Kidney epithelial cell (primary cell): ENCODE measurements around the gene RPUSD1. TPM values are rescaled to one million over a fixed set of nuclear protein-coding genes. Genes with fewer than 3 reads are reported as not detected.

ENCODE experiments used
- DNase-seq: peaks from one replicate; pipeline ENCODE4 v3.0.0-alpha.2; 2010; ENCODE audit warnings: low read depth
- H3K27me3 ChIP-seq: 2 replicates; pipeline ENCODE4 v1.6.0; 2011; ENCODE audit warnings: low read length; ENCODE audit not compliant: control insufficient read depth, insufficient read depth
- H3K36me3 ChIP-seq: 2 replicates; pipeline ENCODE4 v1.5.1; 2011; ENCODE audit warnings: low read length; ENCODE audit not compliant: control insufficient read depth, insufficient read depth
- H3K4me3 ChIP-seq: 2 replicates; pipeline ENCODE4 v1.5.1; 2011; ENCODE audit warnings: low read depth, mild to moderate bottlenecking, control low read depth, low read length
- total RNA-seq: library from RNA; depleted of rRNA; stranded (reverse); fragments of >200 nt; gene quantifications from 2 replicates; pipeline ENCODE4 v1.2.3, GENCODE V29; 2015
- TF ChIP-seq, protein P1 (sequence below): IDR thresholded peaks from 2 replicates; pipeline ENCODE4 v1.5.1; 2011; ENCODE audit warnings: mild to moderate bottlenecking, moderate library complexity, low read length, control low read depth, inconsistent platforms; ENCODE audit not compliant: insufficient read depth, poor library complexity, severe bottlenecking

RPUSD1 gene
- total RNA-seq, 1 donor from 2014 or later: 42.0 TPM

GRCh38 chr16:831571-832413 is 43.6 kb upstream of the RPUSD1 start:
- Histone ChIP-seq H3K4me3 (no peak overlapping the region), H3K27me3 (peaks cover 15% of the 10 kb centered on the region), H3K36me3 (no peaks in the 10 kb centered on the region)
- no peak for DNase-seq
- TF ChIP-seq, protein P1, sequence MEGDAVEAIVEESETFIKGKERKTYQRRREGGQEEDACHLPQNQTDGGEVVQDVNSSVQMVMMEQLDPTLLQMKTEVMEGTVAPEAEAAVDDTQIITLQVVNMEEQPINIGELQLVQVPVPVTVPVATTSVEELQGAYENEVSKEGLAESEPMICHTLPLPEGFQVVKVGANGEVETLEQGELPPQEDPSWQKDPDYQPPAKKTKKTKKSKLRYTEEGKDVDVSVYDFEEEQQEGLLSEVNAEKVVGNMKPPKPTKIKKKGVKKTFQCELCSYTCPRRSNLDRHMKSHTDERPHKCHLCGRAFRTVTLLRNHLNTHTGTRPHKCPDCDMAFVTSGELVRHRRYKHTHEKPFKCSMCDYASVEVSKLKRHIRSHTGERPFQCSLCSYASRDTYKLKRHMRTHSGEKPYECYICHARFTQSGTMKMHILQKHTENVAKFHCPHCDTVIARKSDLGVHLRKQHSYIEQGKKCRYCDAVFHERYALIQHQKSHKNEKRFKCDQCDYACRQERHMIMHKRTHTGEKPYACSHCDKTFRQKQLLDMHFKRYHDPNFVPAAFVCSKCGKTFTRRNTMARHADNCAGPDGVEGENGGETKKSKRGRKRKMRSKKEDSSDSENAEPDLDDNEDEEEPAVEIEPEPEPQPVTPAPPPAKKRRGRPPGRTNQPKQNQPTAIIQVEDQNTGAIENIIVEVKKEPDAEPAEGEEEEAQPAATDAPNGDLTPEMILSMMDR: no peak

DNA sequence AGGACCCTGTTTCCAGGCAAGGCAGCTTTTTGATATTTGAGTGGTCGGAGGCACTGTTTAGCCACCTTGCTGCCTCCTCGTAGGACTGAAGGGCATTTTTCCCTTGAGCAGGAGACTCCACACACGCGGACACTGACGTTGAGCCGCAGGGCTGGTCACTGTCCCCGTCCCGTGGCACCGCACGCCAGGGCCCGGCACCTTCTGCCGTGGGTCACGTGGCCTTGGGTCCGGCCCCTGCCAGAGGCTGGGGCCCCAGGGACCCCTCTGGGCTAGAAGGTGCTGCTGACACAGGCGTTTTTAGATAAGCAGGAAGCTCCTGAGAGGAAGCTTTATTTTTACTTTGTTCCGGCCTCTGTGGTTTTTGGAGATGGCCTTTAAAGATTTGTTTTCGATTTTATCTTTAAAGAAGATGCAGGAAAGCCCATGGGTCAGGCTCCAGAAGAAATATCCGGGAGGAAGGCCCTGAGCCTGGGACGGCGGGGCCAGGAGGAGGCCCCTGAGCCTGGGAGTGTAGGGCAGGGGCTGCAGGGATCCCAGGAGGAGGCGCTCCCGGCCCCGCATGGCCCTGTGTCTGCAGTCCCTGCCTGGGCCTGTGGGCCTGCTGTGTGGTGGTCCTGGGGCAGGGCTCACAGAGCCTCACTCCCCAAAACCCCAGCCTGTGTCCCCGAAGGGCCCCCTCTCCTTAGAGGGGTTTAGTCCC is 42.8 kb upstream of the RPUSD1 start:
- Histone ChIP-seq H3K36me3 (no peaks in the 10 kb centered on the region), H3K27me3 (peaks cover 18% of the 10 kb centered on the region), H3K4me3 (no peak overlapping the region)
- TF ChIP-seq, protein P1: no peak
- no peak for DNase-seq

DNA sequence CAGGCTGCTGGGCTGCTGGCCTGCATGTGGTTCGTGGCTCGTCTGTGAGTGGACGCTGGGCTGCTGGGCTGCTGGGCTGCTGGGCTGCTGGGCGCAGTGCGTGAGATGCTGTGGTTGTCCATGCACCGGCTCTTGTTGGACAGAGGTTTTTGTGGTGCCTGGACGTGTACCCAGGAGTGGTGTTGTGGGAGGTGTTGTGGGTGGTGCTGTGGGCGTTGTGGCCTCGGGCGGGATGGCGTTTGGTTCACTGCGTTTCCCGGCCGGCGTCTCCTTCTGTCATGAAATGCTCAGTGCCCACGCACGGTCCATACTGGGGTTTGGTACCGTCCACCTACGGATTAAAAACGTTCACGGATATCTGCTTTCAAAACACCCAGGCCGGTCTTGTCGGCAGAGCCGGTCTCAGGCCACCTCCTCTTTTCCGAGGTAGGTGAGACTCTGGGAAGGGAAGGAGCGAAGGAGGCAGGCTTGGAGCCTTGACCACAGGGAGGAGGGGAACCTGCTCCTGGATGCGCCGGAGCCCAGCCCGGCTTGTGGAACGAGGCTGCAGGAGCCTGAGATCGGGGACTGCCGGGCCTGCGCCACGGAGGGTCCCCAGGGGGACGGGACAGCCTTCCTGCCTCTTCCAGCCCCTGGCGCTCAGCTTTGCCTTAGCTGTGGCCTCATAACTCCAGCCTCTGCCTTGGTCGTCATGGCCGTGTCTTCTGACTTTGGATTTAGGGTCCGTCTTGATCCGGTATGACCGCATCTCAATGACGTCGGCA is 42.1 kb upstream of the RPUSD1 start:
- DNase-seq: no peak
- Histone ChIP-seq H3K36me3 (no peaks in the 10 kb centered on the region), H3K4me3 (no peak overlapping the region), H3K27me3 (peaks cover 22% of the 10 kb centered on the region)
- TF ChIP-seq, protein P1: no peak

GRCh38 chr16:828891-829290 is 40.7 kb upstream of the RPUSD1 start:
- DNase-seq: no peak

DNA sequence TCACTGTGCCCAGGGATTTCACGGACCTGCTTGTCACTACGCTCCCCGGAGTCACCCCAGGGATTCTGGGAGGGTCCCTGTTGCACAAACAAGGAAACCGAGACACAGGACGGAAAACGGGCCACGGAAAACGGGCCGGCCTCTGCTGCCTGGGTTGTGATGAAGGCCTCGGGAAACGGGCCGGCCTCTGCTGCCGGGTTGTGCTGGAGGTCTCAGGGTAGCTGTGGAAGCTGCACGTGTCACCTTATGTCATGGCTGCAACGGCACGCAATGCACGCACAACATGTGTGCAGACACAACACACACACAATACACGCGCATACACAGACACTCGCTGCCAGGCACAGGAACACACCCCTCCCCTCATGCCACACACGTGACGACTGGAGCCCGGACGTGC is 39.3 kb upstream of the RPUSD1 start:
- H3K27me3 ChIP-seq: peaks cover 18% of the 10 kb centered on the region
- TF ChIP-seq, protein P1: no peak
- no peak for DNase-seq
- H3K36me3 ChIP-seq: no peaks in the 10 kb centered on the region
- no peak overlapping the region for H3K4me3 ChIP-seq

More at GRCh38 chr16:828891-829290, 40.7 kb upstream of the RPUSD1 start:
- Histone ChIP-seq H3K27me3 (peaks cover 30% of the 10 kb centered on the region), H3K4me3 (no peak overlapping the region), H3K36me3 (no peaks in the 10 kb centered on the region)
- TF ChIP-seq, protein P1: no peak
